SU-DHL-6 (cell line): ENCODE data around the gene ROBO2.

Source experiments
- H2AFZ ChIP-seq: fragments of 200-600 bp; sonication (generic); 2 replicates; pipeline ENCODE4 v1.6.1; 2014; ENCODE audit warnings: low read depth, mild to moderate bottlenecking, moderate library complexity, mixed read lengths, antibody characterized with exemption, low read length; ENCODE audit not compliant: severe bottlenecking
- H3F3A ChIP-seq: fragments of 200-600 bp; shearing (Covaris generic); 2 replicates; pipeline ENCODE4 v1.6.0; 2016; ENCODE audit warnings: antibody characterized with exemption, mild to moderate bottlenecking; ENCODE audit not compliant: insufficient read depth
- H3K27ac ChIP-seq: fragments of 200-600 bp; sonication (generic); 2 replicates; pipeline ENCODE4 v1.5.1; 2016; ENCODE audit warnings: low read depth, mild to moderate bottlenecking, low read length, moderate library complexity, mixed read lengths
- H3K27me3 ChIP-seq: fragments of 200-600 bp; sonication (generic), shearing (Covaris generic); 2 replicates; pipeline ENCODE4 v1.6.0; 2014; ENCODE audit warnings: mild to moderate bottlenecking, low read length
- H3K36me3 ChIP-seq: fragments of 200-600 bp; sonication (generic); 2 replicates; pipeline ENCODE4 v1.6.1; 2014; ENCODE audit warnings: mild to moderate bottlenecking, low read length, mixed read lengths
- H3K4me2 ChIP-seq: fragments of 300-600, 200-600 bp; shearing (Covaris generic), sonication (generic); 2 replicates; pipeline ENCODE4 v1.6.0; 2014; ENCODE audit warnings: low read length, low read depth, mild to moderate bottlenecking; ENCODE audit not compliant: poor library complexity, severe bottlenecking
- H3K4me3 ChIP-seq: fragments of 200-600 bp; sonication (generic); 2 replicates; pipeline ENCODE4 v1.5.1; 2014; ENCODE audit warnings: antibody characterized with exemption, low read length, mild to moderate bottlenecking, mixed read lengths; ENCODE audit not compliant: insufficient read depth, poor library complexity, severe bottlenecking
- H3K79me2 ChIP-seq: fragments of 200-600 bp; sonication (generic); 2 replicates; pipeline ENCODE4 v1.6.1; 2014; ENCODE audit warnings: mild to moderate bottlenecking, low read length, moderate library complexity; ENCODE audit not compliant: insufficient read depth
- H3K9ac ChIP-seq: fragments of 200-600 bp; sonication (generic); 2 replicates; pipeline ENCODE4 v1.7.0; 2014; ENCODE audit warnings: mild to moderate bottlenecking, low read length
- H3K9me2 ChIP-seq: fragments of 200-600 bp; sonication (generic); replicated peaks from 2 replicates; pipeline ENCODE4 v1.6.1; 2014; ENCODE audit warnings: low read length; ENCODE audit not compliant: insufficient read depth
- H3K9me3 ChIP-seq: fragments of 200-600 bp; sonication (generic); 2 replicates; pipeline ENCODE4 v1.6.1; 2014; ENCODE audit warnings: low read length, mixed read lengths; ENCODE audit not compliant: insufficient read depth
- H4K20me1 ChIP-seq: fragments of 200-600 bp; sonication (generic); 2 replicates; pipeline ENCODE4 v1.6.1; 2014; ENCODE audit warnings: low read depth, mild to moderate bottlenecking, antibody characterized with exemption, low read length, moderate library complexity, mixed read lengths
- EZH2phosphoT487 ChIP-seq: fragments of 200-600 bp; sonication (generic), shearing (Covaris generic); conservative IDR thresholded peaks from 2 replicates; pipeline ENCODE4 v1.6.1; 2018; ENCODE audit warnings: mild to moderate bottlenecking, antibody characterized with exemption, low read length, moderate library complexity, mixed read lengths
- TF ChIP-seq, protein P1 (sequence below): fragments of 200-600 bp; sonication (generic); IDR thresholded peaks from one replicate; pipeline ENCODE4 v1.5.1; 2017; ENCODE audit warnings: antibody characterized with exemption, mild to moderate bottlenecking, low read length, moderate library complexity; ENCODE audit not compliant: insufficient read depth, poor library complexity, severe bottlenecking

Gene ROBO2

GRCh38 chr3:77303955-77304699 is 264.2 kb downstream of the ROBO2 start:
- H3K4me2 ChIP-seq: no peak overlapping the region
- H3K27me3 ChIP-seq: no peaks in the 10 kb centered on the region
- no peaks in the 10 kb centered on the region for H3K36me3 ChIP-seq
- no peaks in the 10 kb centered on the region for H3F3A ChIP-seq
- H2AFZ ChIP-seq: no peak overlapping the region
- no peaks in the 10 kb centered on the region for H3K9me2 ChIP-seq
- H3K27ac ChIP-seq: no peak overlapping the region
- no peaks in the 10 kb centered on the region for H3K79me2 ChIP-seq
- TF ChIP-seq, protein P1, sequence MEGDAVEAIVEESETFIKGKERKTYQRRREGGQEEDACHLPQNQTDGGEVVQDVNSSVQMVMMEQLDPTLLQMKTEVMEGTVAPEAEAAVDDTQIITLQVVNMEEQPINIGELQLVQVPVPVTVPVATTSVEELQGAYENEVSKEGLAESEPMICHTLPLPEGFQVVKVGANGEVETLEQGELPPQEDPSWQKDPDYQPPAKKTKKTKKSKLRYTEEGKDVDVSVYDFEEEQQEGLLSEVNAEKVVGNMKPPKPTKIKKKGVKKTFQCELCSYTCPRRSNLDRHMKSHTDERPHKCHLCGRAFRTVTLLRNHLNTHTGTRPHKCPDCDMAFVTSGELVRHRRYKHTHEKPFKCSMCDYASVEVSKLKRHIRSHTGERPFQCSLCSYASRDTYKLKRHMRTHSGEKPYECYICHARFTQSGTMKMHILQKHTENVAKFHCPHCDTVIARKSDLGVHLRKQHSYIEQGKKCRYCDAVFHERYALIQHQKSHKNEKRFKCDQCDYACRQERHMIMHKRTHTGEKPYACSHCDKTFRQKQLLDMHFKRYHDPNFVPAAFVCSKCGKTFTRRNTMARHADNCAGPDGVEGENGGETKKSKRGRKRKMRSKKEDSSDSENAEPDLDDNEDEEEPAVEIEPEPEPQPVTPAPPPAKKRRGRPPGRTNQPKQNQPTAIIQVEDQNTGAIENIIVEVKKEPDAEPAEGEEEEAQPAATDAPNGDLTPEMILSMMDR: no peak
- TF ChIP-seq EZH2phosphoT487: no peak
- no peak overlapping the region for H3K9ac ChIP-seq
- H3K9me3 ChIP-seq: no peaks in the 10 kb centered on the region
- H3K4me3 ChIP-seq: no peak overlapping the region
- H4K20me1 ChIP-seq: no peaks in the 10 kb centered on the region

DNA sequence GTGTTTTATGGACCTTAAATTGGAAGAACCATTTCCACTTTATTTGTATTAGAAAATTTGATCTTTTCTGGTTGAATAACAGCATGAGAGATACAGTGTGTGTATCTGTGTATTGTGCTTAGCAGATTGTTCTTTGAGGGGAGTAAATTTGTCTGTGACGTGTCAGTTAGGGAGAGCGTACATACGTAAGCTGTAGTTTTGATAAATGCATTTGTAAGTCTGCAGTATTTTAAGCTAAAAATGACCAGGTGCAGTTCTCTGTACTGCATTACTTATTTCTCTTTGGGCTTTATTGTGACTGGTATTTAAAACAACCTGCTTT is 264.8 kb downstream of the ROBO2 start:
- no peaks in the 10 kb centered on the region for H3K9me2 ChIP-seq
- no peaks in the 10 kb centered on the region for H3K9me3 ChIP-seq
- H3F3A ChIP-seq: no peaks in the 10 kb centered on the region
- no peaks in the 10 kb centered on the region for H4K20me1 ChIP-seq
- H3K27me3 ChIP-seq: no peaks in the 10 kb centered on the region
- H3K9ac ChIP-seq: no peak overlapping the region
- TF ChIP-seq, protein P1: no peak
- H3K4me2 ChIP-seq: no peak overlapping the region
- no peak overlapping the region for H2AFZ ChIP-seq
- H3K27ac ChIP-seq: no peak overlapping the region
- H3K79me2 ChIP-seq: no peaks in the 10 kb centered on the region
- no peak overlapping the region for H3K4me3 ChIP-seq
- H3K36me3 ChIP-seq: no peaks in the 10 kb centered on the region

DNA sequence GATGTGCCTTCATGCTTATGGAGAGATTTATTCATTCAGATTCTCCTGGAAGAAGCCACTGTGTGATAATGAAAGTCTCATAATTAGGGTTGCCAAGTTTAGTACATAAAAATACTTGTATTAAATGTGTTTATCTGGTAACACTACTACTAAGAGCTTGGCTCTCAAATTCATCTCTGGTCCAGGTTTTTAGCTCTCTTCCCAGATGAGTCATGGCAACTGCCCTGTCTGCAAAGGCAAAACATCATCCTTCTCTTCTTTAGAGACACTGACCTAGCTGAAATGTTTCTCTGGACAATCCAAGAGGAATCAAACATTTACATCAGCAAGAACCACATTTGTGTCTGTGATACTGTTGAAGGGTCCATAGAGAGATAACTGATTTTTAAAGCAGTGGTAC is 269.6 kb downstream of the ROBO2 start:
- H3K9me2 ChIP-seq: no peaks in the 10 kb centered on the region
- no peak for TF ChIP-seq EZH2phosphoT487
- TF ChIP-seq, protein P1: no peak

More for the DNA sequence above, 269.6 kb downstream of the ROBO2 start:
- no peaks in the 10 kb centered on the region for H3K27me3 ChIP-seq
- no peak overlapping the region for H3K4me3 ChIP-seq
- H3K27ac ChIP-seq: no peak overlapping the region
- no peaks in the 10 kb centered on the region for H3K36me3 ChIP-seq
- no peaks in the 10 kb centered on the region for H3K9me3 ChIP-seq
- H3K4me2 ChIP-seq: no peak overlapping the region
- H3K9ac ChIP-seq: no peak overlapping the region
- H3F3A ChIP-seq: no peaks in the 10 kb centered on the region
- no peaks in the 10 kb centered on the region for H4K20me1 ChIP-seq
- H3K79me2 ChIP-seq: no peaks in the 10 kb centered on the region
- no peak overlapping the region for H2AFZ ChIP-seq
